Activated CD4-positive, alpha-beta memory T cell treated with anti-CD3 and anti-CD28 coated beads for 36 hours (primary cell): ENCODE results near the gene SNAP29. TPM values are rescaled to one million over a fixed set of nuclear protein-coding genes. Genes with fewer than 3 reads are reported as not detected.
"Not testable (repeated sequence)": the region's sequence is repeated elsewhere in the genome, so short reads cannot be mapped to it uniquely, and the experiment has no call there.

Source experiments
- CTCF ChIA-PET: fragments of 350-600 bp; sonication (Branson Sonifier 250); formaldehyde crosslinking; loops from one replicate; lab custom pipeline; 2021; ENCODE audit warnings: antibody characterized with exemption, inconsistent platforms; lab: Charles Lee
- POLR2A ChIA-PET: fragments of 350-600 bp; sonication (Branson Sonifier 250); formaldehyde crosslinking; loops from one replicate; lab custom pipeline; 2021; ENCODE audit warnings: antibody characterized with exemption; lab: Charles Lee
- DNase-seq: peaks from one replicate; pipeline ENCODE4 v3.0.0-alpha.2; 2020
- H3K27ac Mint-ChIP-seq: one replicate; pipeline ENCODE4 v1.8.0; 2021; ENCODE audit warnings: mixed read lengths
- H3K27me3 Mint-ChIP-seq: one replicate; pipeline ENCODE4 v1.8.0; 2021; ENCODE audit warnings: mixed read lengths
- H3K36me3 Mint-ChIP-seq: one replicate; pipeline ENCODE4 v1.8.0; 2021; ENCODE audit warnings: mixed read lengths
- H3K4me1 Mint-ChIP-seq: one replicate; pipeline ENCODE4 v1.8.0; 2021; ENCODE audit warnings: low read depth, mixed read lengths
- H3K4me3 Mint-ChIP-seq: one replicate; pipeline ENCODE4 v1.8.0; 2021; ENCODE audit warnings: mild to moderate bottlenecking, mixed read lengths
- H3K9me3 Mint-ChIP-seq: one replicate; pipeline ENCODE4 v1.8.0; 2021; ENCODE audit warnings: mixed read lengths
- intact Hi-C: fragments of 100-400 bp; cut with micrococcal nuclease; formaldehyde crosslinking; loops from one replicate; pipeline ENCODE4 v1.15.1; 2023
- total RNA-seq, 2 experiments: library from RNA; stranded (reverse); gene quantifications; one replicate each; pipeline ENCODE4 v1.2.3, GENCODE V29; 2021

SNAP29 gene
- total RNA-seq, 2 experiments from 2014 or later: 28.2 to 29.1 TPM

GRCh38 chr22:20821717-20822239 is 37.0 kb upstream of the SNAP29 start:
- H3K4me3 Mint-ChIP-seq, H3K27me3 Mint-ChIP-seq, POLR2A ChIA-PET, H3K4me1 Mint-ChIP-seq, H3K27ac Mint-ChIP-seq, CTCF ChIA-PET, DNase-seq, intact Hi-C loops, H3K9me3 Mint-ChIP-seq: not testable (repeated sequence)
- H3K36me3 Mint-ChIP-seq: peaks cover 17% of the 10 kb centered on the region

GRCh38 chr22:20822240-20822639 is 36.6 kb upstream of the SNAP29 start:
- no peak overlapping the region for H3K4me3 Mint-ChIP-seq
- ChIA-PET POLR2A (no interaction called here), CTCF (no interaction called here)
- no peaks in the 10 kb centered on the region for H3K27me3 Mint-ChIP-seq
- DNase-seq: no peak
- H3K36me3 Mint-ChIP-seq: peaks cover 15% of the 10 kb centered on the region
- intact Hi-C loops: no loop called here
- no peak overlapping the region for H3K27ac Mint-ChIP-seq
- H3K9me3 Mint-ChIP-seq: no peaks in the 10 kb centered on the region
- no peaks in the 10 kb centered on the region for H3K4me1 Mint-ChIP-seq

DNA sequence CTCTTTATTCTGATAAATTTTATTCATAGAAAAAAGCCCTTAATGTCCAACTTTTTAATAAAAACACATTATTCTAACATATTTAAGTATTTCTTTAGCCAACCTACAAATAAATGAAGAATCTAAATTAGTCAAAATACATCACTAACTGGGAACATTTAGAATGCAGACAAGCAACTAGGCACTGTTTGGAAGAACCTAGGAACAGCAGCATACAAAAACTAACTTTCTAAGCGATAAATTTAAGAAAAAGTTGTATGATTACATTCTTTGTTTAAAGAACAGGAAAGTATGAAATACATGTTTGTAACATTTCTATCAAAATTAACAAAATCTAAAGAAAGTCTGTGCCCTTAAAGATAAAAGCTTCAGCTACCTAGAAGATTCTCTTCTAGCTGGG is 35.5 kb upstream of the SNAP29 start:
- no peak for DNase-seq
- H3K9me3 Mint-ChIP-seq: no peaks in the 10 kb centered on the region
- no peaks in the 10 kb centered on the region for H3K4me1 Mint-ChIP-seq
- H3K27ac Mint-ChIP-seq: no peak overlapping the region
- ChIA-PET CTCF (no interaction called here), POLR2A (no interaction called here)
- no peaks in the 10 kb centered on the region for H3K27me3 Mint-ChIP-seq
- H3K4me3 Mint-ChIP-seq: no peak overlapping the region
- intact Hi-C loops: no loop called here
- peaks cover 18% of the 10 kb centered on the region for H3K36me3 Mint-ChIP-seq

DNA sequence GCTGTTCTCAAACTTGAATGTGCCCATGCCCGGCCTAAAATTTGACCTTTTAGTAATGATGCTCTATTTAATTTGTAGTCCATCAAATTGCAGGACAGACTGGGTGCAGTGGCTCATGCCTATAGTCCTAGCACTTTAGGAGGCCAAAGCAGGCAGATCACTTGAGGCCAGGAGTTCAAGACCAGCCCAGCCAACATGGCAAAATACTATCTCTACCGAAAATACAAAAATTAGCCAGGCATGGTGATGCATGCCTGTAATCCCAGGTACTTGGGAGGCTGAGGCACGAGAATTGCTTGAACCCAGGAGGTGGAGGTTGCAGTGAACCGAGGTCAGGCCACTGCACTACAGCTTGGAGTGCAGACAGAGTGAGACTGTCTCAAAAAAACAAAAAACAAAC is 33.6 kb upstream of the SNAP29 start:
- H3K27me3 Mint-ChIP-seq, H3K4me1 Mint-ChIP-seq, H3K4me3 Mint-ChIP-seq, intact Hi-C loops, DNase-seq, POLR2A ChIA-PET, H3K27ac Mint-ChIP-seq, H3K9me3 Mint-ChIP-seq: not testable (repeated sequence)
- CTCF ChIA-PET: interaction anchor here (0.6 to 1.3 kb wide), 3 partner anchors 29 to 507 kb away, joined by 3 to 4 read pairs (median 4); no protein-coding TSS in a partner anchor
- peaks cover 21% of the 10 kb centered on the region for H3K36me3 Mint-ChIP-seq

GRCh38 chr22:20825624-20826023 is 33.2 kb upstream of the SNAP29 start:
- H3K27ac Mint-ChIP-seq: no peak overlapping the region

GRCh38 chr22:20826373-20827152 is 32.2 kb upstream of the SNAP29 start:
- H3K4me3 Mint-ChIP-seq, H3K27ac Mint-ChIP-seq, H3K4me1 Mint-ChIP-seq, H3K27me3 Mint-ChIP-seq, POLR2A ChIA-PET, H3K9me3 Mint-ChIP-seq, CTCF ChIA-PET, intact Hi-C loops, DNase-seq: not testable (repeated sequence)
- peaks cover 28% of the 10 kb centered on the region for H3K36me3 Mint-ChIP-seq

More at GRCh38 chr22:20825624-20826023, 33.2 kb upstream of the SNAP29 start:
- intact Hi-C loops: no loop called here
- H3K4me1 Mint-ChIP-seq: no peaks in the 10 kb centered on the region
- H3K4me3 Mint-ChIP-seq: no peak overlapping the region
- ChIA-PET POLR2A (no interaction called here), CTCF (no interaction called here)
- DNase-seq: no peak
- no peaks in the 10 kb centered on the region for H3K9me3 Mint-ChIP-seq
- H3K27me3 Mint-ChIP-seq: no peaks in the 10 kb centered on the region
- peaks cover 24% of the 10 kb centered on the region for H3K36me3 Mint-ChIP-seq

DNA sequence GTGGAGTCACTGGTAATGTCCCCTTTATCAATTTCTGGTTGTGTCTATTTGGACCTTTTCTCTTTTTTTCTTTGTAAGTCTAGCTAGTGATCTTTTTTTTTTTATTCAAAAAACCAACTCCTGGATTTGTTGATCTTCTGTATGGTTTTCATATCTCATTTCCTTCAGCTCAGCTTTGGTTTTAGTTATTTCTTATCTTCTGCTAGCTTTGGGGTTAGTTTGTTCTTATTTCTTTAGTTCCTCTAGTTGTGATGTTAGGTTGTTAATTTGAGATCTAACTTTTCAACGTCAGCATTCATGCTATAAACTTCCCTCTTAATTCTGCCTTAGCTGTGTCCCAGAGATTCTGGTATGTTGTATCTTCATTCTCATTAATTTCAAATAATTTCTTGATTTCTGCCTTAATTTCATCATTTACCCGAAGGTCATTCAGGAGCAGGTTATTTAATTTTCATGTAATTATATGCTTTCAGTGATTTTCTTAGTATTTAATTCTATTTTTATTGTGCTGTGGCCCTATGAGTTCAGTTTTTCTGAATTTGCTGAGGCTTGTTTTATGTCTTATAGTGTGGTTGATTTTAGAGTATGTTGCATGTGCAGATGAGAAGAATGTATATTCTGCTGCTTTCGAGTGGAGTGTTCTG is 29.2 kb upstream of the SNAP29 start:
- no peak for DNase-seq
- H3K36me3 Mint-ChIP-seq: peaks cover 33% of the 10 kb centered on the region
- H3K27me3 Mint-ChIP-seq: no peaks in the 10 kb centered on the region
- no peak overlapping the region for H3K4me3 Mint-ChIP-seq
- H3K27ac Mint-ChIP-seq: no peak overlapping the region
- no peaks in the 10 kb centered on the region for H3K4me1 Mint-ChIP-seq
- ChIA-PET POLR2A (no interaction called here), CTCF (no interaction called here)
- H3K9me3 Mint-ChIP-seq: no peaks in the 10 kb centered on the region
- intact Hi-C loops: no loop called here

- Mint-ChIP-seq H3K9me3 (no peaks in the 10 kb centered on the region), H3K27me3 (no peaks in the 10 kb centered on the region), H3K36me3 (peaks cover 30% of the 10 kb centered on the region), H3K4me1 (peaks cover 2% of the 10 kb centered on the region), H3K27ac (no peak overlapping the region), H3K4me3 (no peak overlapping the region)
- no peak for DNase-seq
- ChIA-PET POLR2A (no interaction called here), CTCF (interaction anchor here (0.7 kb wide), 1 partner anchor 41 kb away, joined by 3 read pairs; no protein-coding TSS in a partner anchor)
- intact Hi-C loops: no loop called here
Measured at GRCh38 chr22:20833225-20833665, 25.6 kb upstream of the SNAP29 start.

DNA sequence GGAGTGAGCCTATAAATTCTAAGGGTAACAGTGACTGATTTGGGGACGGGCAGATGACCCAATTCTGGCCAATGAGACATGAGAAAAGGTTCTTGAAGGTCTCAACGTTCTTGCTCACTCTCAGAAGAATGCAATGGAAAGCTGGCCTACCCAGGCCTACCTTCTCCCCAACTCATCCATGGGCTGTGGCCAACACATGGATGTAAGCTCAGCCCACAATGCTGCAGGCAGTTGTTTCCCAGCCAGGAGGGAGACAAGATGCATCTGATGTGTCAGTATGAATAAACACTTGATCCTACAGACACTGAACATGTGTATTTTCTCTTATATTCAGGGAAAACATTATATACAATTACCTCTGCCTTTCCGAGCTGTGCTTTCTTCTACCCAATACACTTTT is 24.6 kb upstream of the SNAP29 start:
- Mint-ChIP-seq H3K27me3 (no peaks in the 10 kb centered on the region), H3K4me1 (peaks cover 5% of the 10 kb centered on the region), H3K4me3 (no peak overlapping the region), H3K9me3 (no peaks in the 10 kb centered on the region), H3K27ac (no peak overlapping the region), H3K36me3 (peaks cover 26% of the 10 kb centered on the region)
- ChIA-PET POLR2A (no interaction called here), CTCF (no interaction called here)
- intact Hi-C loops: no loop called here
- DNase-seq: no peak

DNA sequence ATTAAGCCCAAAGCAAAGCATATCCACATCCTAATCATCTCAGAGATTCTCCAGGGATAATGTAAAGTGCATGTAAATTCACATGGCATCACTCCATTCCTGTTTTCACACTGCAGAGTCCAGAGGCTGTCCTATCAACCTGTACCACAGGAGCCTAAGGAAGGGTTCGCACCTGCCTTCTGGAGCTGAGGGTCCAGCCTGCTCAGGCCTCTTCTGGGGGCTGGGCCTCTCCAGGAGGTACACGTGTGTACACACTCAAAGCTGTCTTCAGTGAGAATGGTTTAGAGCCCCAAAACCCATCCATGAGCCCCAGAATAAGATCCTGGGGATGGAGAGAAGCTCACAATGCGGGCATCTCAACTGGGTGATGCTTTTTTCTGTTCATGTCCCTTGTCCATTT is 24.1 kb upstream of the SNAP29 start:
- Mint-ChIP-seq H3K27me3 (no peaks in the 10 kb centered on the region), H3K9me3 (no peaks in the 10 kb centered on the region), H3K27ac (no peak overlapping the region), H3K4me1 (peaks cover 5% of the 10 kb centered on the region), H3K36me3 (peaks cover 23% of the 10 kb centered on the region), H3K4me3 (no peak overlapping the region)
- no peak for DNase-seq
- intact Hi-C loops: no loop called here
- ChIA-PET POLR2A (no interaction called here), CTCF (interaction anchor here (0.5 kb wide), 1 partner anchor 40 kb away, joined by 3 read pairs; no protein-coding TSS in a partner anchor)

- peaks cover 24% of the 10 kb centered on the region for H3K4me1 Mint-ChIP-seq
- POLR2A ChIA-PET: no interaction called here
- peaks cover 9% of the 10 kb centered on the region for H3K36me3 Mint-ChIP-seq
- H3K9me3 Mint-ChIP-seq: no peaks in the 10 kb centered on the region
- no peak overlapping the region for H3K4me3 Mint-ChIP-seq
- H3K27me3 Mint-ChIP-seq: no peaks in the 10 kb centered on the region
- no peak for DNase-seq
- CTCF ChIA-PET: interaction anchor here (1.9 kb wide), 1 partner anchor 53 kb away, joined by 6 read pairs; no protein-coding TSS in a partner anchor
- intact Hi-C loops: no loop called here
- no peak overlapping the region for H3K27ac Mint-ChIP-seq
Measured at GRCh38 chr22:20836987-20837823, 21.6 kb upstream of the SNAP29 start.

DNA sequence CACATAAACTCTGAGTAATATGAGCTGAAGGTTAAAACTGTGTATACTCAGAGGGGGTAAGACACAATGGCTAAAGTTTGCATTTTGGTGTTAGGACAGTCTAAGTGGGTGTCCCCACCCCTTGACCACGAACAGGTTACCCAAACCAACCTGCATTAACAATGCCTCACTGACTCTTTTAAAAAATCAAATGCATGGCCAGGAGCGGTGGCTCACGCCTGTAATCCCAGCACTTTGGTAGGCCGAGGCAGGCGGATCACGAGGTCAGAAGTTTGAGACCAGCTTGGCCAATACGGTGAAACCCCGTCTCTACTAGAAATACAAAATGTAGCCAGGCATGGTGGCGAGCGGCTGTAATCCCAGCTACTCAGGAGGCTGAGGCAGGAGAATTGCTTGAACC is 19.5 kb upstream of the SNAP29 start:
- POLR2A ChIA-PET, H3K9me3 Mint-ChIP-seq, H3K4me3 Mint-ChIP-seq, DNase-seq, H3K27ac Mint-ChIP-seq, H3K27me3 Mint-ChIP-seq, H3K36me3 Mint-ChIP-seq, intact Hi-C loops: not testable (repeated sequence)
- H3K4me1 Mint-ChIP-seq: peaks cover 34% of the 10 kb centered on the region
- CTCF ChIA-PET: interaction anchor here (0.6 kb wide), 1 partner anchor 20 kb away, joined by 3 read pairs; no protein-coding TSS in a partner anchor
